ENCODE measurements around the gene TAX1BP3.

DNA sequence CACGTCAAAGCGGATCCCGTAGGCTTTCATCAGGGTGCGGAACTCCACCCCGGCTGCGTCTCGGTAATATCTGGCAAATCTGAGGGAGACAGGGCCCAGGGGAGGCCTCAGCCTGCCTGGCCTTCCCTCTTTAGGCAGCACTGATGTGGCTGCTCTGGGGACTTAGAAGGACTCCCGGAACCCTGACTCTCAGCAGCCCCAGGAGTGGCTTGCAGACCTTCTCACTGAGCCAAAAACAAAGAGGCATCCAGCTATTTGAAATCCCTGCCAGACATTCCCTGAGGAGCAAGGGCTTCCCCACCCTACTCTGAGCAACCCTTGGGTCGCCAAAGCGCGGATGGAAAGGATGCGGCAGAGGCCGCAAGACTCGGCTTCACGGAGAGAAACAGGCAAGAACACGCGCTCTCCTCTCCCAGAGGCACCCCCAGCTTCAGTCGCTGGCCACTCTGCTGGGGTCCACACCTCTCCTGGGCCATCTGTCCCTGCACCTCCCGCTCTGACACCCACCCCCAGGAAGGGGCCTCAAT lies 19.7 kb upstream of the TAX1BP3 start:
- no peak for TF ChIP-seq POLR2AphosphoS5 (IDR thresholded peaks at IDR 0.05; ENCODE audit: low read depth)
- TF ChIP-seq CTCF (IDR thresholded peaks at IDR 0.05; ENCODE audit: insufficient read depth, low read length): no peak
- TF ChIP-seq REST (IDR thresholded peaks at IDR 0.05; ENCODE audit: insufficient replicate concordance, low read depth): no peak
